NCI-H128 (cell line): Measurements from ENCODE around the gene IFI27L2.
A peak's percentile ranks its signal among the peaks of the same experiment; 100 is the strongest.

ENCODE experiments used
- DNase-seq: peaks from one replicate; lab custom pipeline; 2025; ENCODE audit not compliant: unreplicated experiment; lab: John Stamatoyannopoulos, UW

IFI27L2 gene

DNA sequence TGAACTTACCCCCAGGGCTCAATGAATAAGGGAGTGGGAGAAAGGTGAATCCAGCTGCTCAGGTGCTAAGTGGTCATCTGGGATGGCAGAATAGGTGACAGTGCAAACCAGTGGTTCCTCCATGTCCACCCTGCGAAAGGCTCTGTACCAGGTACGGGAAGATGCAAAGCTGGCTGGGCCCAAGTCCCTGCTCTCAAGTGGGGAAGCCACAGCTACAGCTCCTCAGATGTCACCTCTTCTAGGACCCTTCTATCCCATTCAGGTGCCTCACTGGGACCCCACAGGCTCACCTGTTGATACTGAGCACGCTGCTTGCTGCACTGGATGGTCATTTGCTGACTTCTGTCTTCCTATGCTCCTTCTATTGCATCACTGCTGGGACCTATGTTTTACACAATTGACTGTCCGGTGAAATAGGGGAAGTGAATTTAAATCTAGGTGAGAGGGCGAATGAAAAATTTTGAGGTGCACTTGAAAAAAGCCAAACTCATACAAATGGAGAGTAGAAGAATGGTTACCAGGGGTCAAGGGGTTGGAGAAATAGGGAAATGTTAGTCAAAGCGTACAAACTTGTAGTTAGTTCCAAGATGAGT, 24.4 kb upstream of the IFI27L2 start:
- DNase-seq: no peak

GRCh38 chr14:94152676-94153075, 23.3 kb upstream of the IFI27L2 start:
- no peak for DNase-seq

DNA sequence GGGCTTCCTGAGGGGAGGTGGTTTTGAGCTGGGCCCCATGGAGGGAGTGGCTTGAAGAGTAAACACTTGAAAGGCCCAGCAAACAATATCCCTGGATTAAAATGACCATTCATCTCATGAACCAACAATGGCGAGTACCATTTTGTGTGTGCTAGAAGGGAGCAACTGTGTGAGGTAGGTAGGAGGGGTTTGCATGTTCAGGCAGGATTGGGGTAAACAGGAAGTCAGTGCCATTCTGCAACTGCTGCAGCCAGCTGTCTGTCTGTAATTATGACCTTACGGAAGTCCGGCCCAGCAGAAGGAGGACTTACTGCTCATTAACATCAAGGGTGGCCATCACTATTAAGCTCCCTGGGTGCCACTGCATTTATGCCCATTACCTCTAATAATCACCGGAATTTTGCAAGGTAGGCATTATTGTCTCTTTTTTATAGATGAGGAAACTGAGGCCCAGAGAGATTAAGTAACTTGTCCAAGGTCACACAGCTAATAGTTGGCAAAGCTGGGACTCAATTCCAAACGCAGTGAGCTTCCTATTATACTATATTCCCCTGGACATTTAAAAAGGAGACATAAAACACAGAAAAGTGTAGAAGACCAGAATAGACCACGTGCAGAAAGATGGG, 16.6 kb upstream of the IFI27L2 start:
- no peak for DNase-seq

DNA sequence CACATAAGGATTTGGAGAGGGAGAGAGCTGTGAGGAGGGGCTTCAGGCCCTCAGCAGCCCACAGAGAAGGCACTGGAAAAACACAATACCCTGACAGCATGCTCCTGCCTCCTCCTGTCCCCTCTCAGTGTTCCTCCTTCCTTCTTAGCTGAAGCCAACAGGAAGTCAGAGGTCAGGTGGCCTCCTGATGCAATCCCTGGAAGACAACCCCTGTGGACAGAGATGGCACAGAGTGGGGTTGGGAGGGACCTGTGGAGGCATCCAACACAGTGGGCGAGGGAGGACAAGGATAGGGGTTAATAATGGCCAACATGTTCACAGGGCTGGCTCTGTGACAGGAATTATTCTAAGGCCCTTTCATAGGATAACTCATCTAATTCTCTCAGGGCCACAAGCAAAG, 15.4 kb upstream of the IFI27L2 start:
- DNase-seq: no peak

DNA sequence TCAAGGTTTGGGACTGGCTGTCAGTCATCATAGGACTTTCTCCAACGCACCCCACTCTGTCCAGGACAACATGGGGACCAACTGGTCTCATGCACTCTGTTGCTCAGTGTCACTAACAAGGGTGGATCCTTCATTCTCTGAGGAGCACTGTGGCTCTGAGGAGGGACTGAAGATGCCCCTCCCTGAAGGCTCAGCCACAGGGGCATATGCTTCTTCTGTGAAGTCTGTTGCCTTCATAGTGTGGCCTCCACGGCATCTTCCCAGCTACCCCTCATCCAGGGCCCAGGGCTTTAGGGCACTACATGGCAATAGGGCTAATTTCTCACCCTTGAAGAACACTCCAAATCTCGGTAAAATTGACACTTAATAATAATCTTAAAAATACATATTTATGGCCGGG, 14.3 kb upstream of the IFI27L2 start:
- DNase-seq: no peak

DNA sequence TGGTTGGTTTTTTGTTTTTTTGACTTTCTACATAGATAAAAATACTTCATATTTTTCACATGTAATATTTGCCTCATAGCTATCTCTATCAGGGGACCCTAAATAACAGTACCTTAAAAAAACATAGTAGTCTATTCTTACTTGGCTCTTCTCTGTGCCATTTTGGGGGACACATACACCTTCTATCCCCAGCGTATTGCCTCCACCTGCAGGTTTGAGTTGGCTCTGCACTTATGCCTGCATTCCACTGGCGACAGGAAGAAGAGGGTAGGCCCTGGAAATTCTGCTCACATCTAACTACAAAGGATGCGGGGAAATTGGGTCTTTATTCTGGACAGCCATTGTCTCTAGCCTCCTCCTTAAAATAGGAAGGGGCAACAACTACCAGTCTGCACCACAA, 13.8 kb upstream of the IFI27L2 start:
- no peak for DNase-seq

DNA sequence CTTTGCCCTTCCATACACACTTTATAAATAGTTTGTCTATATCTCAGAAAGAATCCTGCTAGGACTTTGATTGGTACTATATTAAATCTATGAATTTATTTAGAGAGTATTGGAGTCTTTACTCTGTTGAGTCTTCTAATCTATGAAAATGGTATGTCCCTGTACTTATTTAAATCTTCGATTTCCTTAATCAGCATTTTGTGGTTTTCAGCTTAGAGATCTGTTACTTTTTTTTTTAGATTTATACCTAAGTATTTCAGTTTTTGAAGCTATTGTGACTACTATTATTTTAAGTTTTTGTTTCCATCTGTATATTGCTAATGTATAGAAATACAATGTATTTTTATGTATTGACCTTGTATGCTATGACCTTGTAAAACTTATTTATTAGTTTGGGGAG, 13.4 kb upstream of the IFI27L2 start:
- DNase-seq: no peak

- DNase-seq: no peak
These were observed 12.8 kb upstream of the IFI27L2 start for GRCh38 chr14:94142247-94142646.

- no peak for DNase-seq
These were observed 10.0 kb upstream of the IFI27L2 start for GRCh38 chr14:94139421-94139820.

DNA sequence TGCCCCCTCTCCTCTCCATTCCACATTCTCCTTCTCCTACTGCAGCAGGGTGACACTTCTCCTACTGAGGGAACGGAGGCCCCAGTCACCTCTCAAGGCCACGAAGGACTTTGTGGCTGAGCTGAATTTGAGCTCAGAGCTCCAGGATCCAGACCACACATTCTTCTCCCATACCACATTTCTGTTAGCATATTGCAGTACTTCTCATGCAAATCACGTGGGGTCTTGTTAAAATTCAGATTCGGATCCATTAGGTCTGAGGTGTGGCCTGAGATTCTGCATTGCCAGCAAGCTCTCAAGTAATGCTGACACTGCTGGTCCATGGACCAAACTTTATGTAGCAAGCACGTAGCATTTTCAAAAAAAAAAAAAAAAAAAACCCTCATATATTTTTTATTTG, 9.6 kb upstream of the IFI27L2 start:
- DNase-seq: no peak

DNA sequence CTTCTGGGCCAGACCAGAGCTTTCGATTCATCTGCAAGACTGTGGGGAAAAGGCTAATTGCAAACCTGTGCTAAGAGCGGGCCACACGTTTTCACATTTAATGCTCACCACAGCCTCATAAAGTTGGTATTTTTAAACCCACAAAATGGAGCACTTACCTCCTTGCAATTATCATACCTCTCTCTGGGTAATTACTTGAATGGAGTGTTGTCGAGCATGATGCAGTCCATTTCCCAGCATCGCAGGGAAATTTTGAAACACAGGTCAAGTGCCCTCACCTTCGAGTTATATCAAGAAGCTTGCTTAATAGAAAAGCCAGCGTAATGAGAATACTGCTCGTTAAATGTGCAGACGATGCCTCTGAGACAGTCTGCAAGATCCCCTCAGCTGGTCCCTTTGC, 8.8 kb upstream of the IFI27L2 start:
- DNase-seq: peak; percentile 45

GRCh38 chr14:94136575-94137331, 7.3 kb upstream of the IFI27L2 start:
- DNase-seq: peak; percentile 84

DNA sequence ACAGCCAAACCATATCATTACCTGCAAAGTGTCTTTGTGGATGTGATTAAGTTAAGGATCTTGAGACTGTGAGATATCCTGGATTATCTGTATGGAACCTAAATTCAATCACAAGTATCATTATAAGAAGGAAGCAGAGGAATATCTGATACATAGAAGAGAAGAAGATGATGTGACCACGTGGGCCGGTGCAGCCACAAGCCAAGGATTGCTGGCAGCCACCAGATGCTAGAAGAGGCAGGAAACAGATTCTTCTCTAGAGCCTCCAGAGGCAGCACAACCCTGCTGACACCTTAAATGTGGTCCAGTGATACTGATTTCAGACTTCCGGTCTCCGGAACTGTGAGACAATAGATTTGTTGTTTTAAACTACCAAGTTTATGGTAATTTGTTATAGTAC, 6.1 kb upstream of the IFI27L2 start:
- DNase-seq: no peak

GRCh38 chr14:94132285-94132887, 3.0 kb upstream of the IFI27L2 start:
- DNase-seq: peak; percentile 70

- peak; percentile 58 for DNase-seq
These were observed 482 bp upstream of the IFI27L2 start for GRCh38 chr14:94129758-94130414.

- DNase-seq: no peak
These were observed 1.1 kb downstream of the IFI27L2 start for GRCh38 chr14:94128216-94128839.

DNA sequence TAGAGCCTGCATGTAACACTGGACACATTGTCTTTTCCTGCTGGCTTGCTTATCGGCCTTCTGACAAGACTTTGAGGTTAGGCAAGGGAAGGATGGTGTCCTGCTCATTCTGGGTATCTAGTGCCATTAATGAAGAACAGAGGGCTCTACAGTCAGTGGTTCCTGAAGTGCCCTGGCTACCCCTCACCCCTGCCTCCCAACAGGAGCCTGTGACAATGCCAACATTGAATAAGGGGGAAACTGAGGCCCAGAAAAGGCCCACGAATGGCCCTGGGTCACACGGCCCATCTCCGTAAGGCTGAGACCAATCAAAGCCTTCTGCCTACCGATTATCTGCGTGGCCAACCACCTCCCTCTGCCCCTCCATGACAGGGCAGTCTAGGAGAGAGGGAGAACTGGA, 2.1 kb downstream of the IFI27L2 start:
- no peak for DNase-seq

- DNase-seq: no peak
These were observed 2.6 kb downstream of the IFI27L2 start for GRCh38 chr14:94126800-94127199.

GRCh38 chr14:94126419-94126677, 3.1 kb downstream of the IFI27L2 start:
- DNase-seq: no peak

DNA sequence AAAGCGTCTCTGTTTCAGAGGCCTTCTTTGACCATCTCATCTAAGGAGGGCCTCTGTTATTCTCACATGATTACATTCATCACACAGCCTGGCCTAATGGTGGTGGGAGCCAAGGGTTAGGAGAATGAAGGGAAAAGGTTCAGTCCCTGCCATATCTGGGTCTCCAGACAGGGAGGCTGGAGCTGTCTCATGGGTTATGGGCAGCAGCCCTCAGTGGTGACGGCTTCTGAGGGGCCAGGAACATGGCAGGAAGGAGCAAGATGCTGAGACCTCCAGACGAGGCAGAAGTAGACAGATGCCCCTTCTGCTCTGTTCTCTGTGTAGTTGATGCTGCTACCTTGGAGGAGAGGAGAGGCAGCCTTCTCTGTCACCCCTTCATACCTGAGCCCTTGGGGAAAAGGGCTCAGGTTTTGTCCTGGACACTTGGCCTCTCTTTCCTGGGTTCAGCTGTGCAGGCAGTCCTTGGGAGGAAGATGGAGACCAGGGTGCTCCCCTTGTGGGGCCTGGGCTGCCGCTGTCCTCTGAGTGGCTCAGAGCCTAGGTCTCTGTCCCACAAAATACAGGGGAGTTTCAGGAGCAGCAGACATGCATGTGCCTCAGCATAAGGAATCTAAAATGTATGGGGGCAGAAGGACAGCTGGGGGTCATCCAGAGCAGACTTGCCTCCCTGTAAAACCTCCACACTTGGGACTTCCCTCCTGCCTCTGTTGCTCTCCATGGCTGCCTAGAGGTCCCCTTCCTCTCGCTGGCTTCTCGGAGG, 3.6 kb downstream of the IFI27L2 start:
- no peak for DNase-seq
